ENCODE measurements around the gene PER1.

- TF ChIP-seq EZH2 (IDR thresholded peaks at IDR 0.05; ENCODE audit: insufficient read depth, poor library complexity, severe bottlenecking): no peak
- TF ChIP-seq EZH2phosphoT487 (IDR thresholded peaks at IDR 0.05; ENCODE audit: insufficient read depth, low read depth): no peak
Measured at GRCh38 chr17:8140065-8141029, 11.9 kb downstream of the PER1 start.
